Activated T-helper 2 cell treated with anti-CD3 and anti-CD28 coated beads, Interferon-gamma antibody, Interleukin-2, Interleukin-4, amounts not matched to agents 10 μg/mL and 5 μg/mL and 100 μg/mL, durations not matched to agents 14 hours and 24 hours and 36 hours (primary cell): ENCODE data around the gene MC3R. TPM values are rescaled to one million over a fixed set of nuclear protein-coding genes. Genes with fewer than 3 reads are reported as not detected.

Experiments used
- DNase-seq: peaks from one replicate; pipeline ENCODE4 v3.0.0; 2021; ENCODE audit warnings: low spot score
- H3K27ac Mint-ChIP-seq: one replicate; pipeline ENCODE4 v1.8.0; 2021; ENCODE audit warnings: mixed read lengths
- H3K27me3 Mint-ChIP-seq: one replicate; pipeline ENCODE4 v1.8.0; 2021; ENCODE audit warnings: low read depth, mixed read lengths
- H3K36me3 Mint-ChIP-seq: one replicate; pipeline ENCODE4 v1.8.0; 2021; ENCODE audit warnings: low read depth, mixed read lengths
- H3K4me1 Mint-ChIP-seq: one replicate; pipeline ENCODE4 v1.8.0; 2021; ENCODE audit warnings: low read depth, mixed read lengths
- H3K4me3 Mint-ChIP-seq: one replicate; pipeline ENCODE4 v1.8.0; 2021; ENCODE audit warnings: low read depth, mild to moderate bottlenecking, moderate library complexity, mixed read lengths
- H3K9me3 Mint-ChIP-seq: one replicate; pipeline ENCODE4 v1.8.0; 2021; ENCODE audit warnings: mixed read lengths
- intact Hi-C: fragments of 100-400 bp; cut with micrococcal nuclease; formaldehyde crosslinking; loops from one replicate; pipeline ENCODE4 v1.15.1; 2023
- total RNA-seq: library from RNA; stranded (reverse); gene quantifications from 2 replicates; pipeline ENCODE4 v1.2.3, GENCODE V29; 2022

The MC3R gene
- total RNA-seq, 1 donor from 2014 or later: not detected

DNA sequence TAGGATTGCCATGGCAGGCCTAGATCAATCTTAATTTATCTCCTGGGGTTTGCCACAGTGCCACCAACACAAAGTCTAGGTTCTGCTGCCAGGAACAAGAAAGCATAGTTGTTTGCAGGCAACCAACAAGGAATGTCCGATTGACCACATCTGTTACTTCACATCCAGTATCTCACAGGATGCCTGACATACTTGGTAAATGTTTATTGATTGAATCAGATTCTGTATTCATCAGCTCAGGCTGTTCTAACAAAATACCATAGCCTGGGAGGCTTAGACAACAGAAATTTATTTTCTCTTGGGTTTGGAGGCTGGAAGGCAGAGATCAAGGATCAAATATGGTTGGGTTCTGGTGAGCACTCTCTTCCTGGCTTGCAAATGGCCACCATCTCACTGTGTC, 26.3 kb upstream of the MC3R start:
- Mint-ChIP-seq H3K4me1 (no peaks in the 10 kb centered on the region), H3K27ac (no peak overlapping the region), H3K4me3 (no peak overlapping the region), H3K27me3 (no peaks in the 10 kb centered on the region), H3K9me3 (no peaks in the 10 kb centered on the region), H3K36me3 (no peaks in the 10 kb centered on the region)
- DNase-seq: no peak
- intact Hi-C loops: no loop called here

DNA sequence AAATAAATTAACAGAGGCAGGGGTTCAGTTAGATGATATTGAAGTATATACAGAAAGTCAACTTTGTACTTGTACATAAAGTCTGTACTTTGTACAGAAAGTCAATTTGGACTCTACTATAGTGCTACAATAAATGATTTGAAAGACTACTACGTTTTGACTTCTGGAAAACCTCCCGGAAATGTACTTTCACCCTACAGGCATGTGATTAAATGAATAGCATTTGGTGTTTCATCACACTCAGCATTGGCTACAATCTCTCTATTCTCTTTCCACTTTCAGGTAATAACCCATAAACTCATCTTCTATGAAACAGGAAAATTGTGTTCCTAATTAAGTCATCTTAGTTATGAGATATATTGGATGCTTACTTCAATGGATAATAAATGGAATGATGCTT, 25.6 kb upstream of the MC3R start:
- Mint-ChIP-seq H3K4me3 (no peak overlapping the region), H3K9me3 (no peaks in the 10 kb centered on the region), H3K4me1 (no peaks in the 10 kb centered on the region), H3K27ac (no peak overlapping the region), H3K27me3 (no peaks in the 10 kb centered on the region), H3K36me3 (no peaks in the 10 kb centered on the region)
- intact Hi-C loops: no loop called here
- DNase-seq: no peak

DNA sequence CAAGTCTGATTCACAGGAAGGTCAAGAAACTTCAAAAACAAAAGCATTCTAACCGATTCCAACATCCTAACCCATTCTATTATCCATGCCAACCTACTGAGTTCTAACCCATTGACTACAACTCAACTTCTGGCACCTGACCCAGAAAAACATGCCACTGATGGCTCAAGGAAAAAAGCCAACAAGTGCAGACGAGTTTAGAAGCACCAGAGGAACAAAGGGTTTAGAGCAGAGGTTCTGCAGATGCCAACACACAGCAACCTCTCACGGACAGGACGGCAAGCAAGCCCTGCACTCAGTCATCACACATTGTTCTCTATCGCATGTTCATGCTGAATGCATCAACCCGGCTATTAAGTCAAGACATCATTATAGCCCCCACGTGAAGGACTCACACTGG, 25.2 kb upstream of the MC3R start:
- no peak overlapping the region for H3K4me3 Mint-ChIP-seq
- no peak overlapping the region for H3K27ac Mint-ChIP-seq
- intact Hi-C loops: no loop called here
- H3K36me3 Mint-ChIP-seq: no peaks in the 10 kb centered on the region
- no peaks in the 10 kb centered on the region for H3K4me1 Mint-ChIP-seq
- H3K27me3 Mint-ChIP-seq: no peaks in the 10 kb centered on the region
- no peaks in the 10 kb centered on the region for H3K9me3 Mint-ChIP-seq
- no peak for DNase-seq

DNA sequence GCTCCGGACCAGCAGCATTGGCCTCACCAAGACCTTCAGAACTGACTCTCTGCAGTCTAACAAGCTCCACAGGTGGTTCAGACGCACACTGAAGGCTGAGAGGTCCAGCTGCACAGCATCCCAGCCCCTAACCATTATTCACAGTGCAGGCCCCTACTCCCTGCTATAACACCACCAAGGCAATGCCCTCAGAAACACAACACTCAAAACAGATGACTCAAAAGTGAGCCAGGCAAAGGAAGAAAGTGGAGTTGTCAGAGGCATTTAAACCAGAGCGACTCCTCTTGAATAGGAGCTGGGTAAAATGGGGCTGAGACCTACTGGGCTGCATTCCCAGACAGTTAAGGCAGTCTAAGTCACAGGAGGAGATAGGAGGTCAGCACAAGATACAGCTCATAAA, 20.5 kb upstream of the MC3R start:
- Mint-ChIP-seq H3K27me3 (no peaks in the 10 kb centered on the region), H3K4me1 (no peaks in the 10 kb centered on the region), H3K4me3 (no peak overlapping the region), H3K27ac (no peak overlapping the region), H3K9me3 (no peaks in the 10 kb centered on the region), H3K36me3 (no peaks in the 10 kb centered on the region)
- intact Hi-C loops: no loop called here
- DNase-seq: no peak

DNA sequence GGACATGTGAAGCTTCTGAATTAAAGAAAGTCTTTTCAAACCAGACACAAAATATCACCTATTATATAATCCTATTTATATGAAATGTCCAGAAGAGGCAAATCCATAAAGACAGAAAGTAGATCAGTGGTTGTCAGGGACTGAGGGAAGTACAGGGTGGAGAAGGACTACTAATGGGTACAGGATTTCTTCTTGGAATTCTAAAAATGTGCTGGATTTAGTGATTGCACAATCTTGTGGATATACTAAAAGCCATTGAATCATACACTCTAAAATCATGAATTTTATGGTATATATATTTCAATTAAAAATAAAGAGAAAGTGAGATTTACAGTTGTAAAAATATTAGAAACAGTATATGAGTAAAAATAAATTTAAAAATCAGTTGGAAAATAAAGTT, 18.7 kb upstream of the MC3R start:
- no peaks in the 10 kb centered on the region for H3K27me3 Mint-ChIP-seq

DNA sequence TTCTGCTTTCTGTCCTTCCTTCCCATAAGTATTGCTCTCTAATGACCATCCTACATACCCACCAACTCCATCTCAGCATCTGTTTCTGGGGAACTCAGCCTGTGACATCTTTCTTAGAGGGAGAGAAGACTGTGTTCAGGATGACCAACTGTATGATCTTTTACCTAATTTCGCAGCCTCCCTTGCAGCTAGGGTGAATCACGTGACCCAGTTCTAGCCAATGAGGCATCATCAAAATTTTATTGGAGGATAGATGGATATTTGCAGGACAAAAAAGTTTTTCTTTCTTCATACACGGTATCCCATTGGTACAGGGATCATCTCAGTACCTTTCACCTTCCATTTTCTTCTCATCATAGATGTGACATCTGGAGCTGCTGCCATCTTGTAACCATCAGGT, 14.4 kb upstream of the MC3R start:
- no peak for DNase-seq
- Mint-ChIP-seq H3K4me1 (no peaks in the 10 kb centered on the region), H3K4me3 (no peak overlapping the region), H3K27ac (no peak overlapping the region), H3K27me3 (no peaks in the 10 kb centered on the region), H3K9me3 (peaks cover 16% of the 10 kb centered on the region), H3K36me3 (no peaks in the 10 kb centered on the region)
- intact Hi-C loops: no loop called here

More for the DNA sequence above, 18.7 kb upstream of the MC3R start:
- intact Hi-C loops: no loop called here
- no peak for DNase-seq
- Mint-ChIP-seq H3K9me3 (peaks cover 10% of the 10 kb centered on the region), H3K27ac (no peak overlapping the region), H3K4me1 (no peaks in the 10 kb centered on the region), H3K4me3 (no peak overlapping the region), H3K36me3 (no peaks in the 10 kb centered on the region)

DNA sequence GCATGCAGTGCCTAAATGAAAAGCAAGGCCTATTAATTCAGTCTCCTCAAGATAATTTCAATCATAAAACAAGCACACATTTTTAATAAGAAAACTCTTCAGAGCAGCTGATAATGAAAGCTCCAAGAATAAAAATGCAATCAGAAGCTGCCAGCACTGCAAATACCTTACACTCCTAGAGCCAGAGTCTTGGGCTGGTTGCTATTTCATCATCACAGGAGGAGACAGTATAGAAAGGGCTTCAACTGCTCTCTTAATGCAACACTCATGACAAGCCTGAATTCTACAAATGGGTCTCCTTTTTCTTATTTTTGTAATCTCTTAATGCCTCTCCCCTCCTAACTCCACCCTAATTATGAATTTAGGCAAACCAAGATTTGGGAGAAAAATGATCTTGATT, 11.2 kb upstream of the MC3R start:
- no peaks in the 10 kb centered on the region for H3K27me3 Mint-ChIP-seq

DNA sequence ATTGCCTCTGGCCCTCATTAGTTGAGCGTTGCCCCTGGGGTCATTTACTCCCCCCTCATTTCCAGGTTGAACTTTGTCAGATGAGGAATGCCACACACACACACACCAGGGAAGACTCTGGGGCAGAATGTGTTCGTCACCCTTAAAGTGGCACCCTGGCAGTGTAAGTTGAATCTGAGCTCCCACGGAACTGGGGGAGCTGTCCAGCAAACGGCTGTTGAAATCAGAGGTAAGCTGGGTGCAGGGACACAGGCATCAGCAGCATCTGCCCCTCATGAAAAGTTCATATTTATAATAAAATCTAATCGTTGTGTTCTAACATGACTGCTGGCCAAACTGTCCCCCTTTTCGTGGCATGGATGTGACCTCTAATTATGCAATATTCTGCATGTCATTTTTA, 4.3 kb upstream of the MC3R start:
- intact Hi-C loops: no loop called here
- no peak overlapping the region for H3K4me3 Mint-ChIP-seq
- no peaks in the 10 kb centered on the region for H3K36me3 Mint-ChIP-seq
- no peaks in the 10 kb centered on the region for H3K27me3 Mint-ChIP-seq
- no peak overlapping the region for H3K27ac Mint-ChIP-seq
- DNase-seq: no peak
- H3K9me3 Mint-ChIP-seq: no peaks in the 10 kb centered on the region
- H3K4me1 Mint-ChIP-seq: no peaks in the 10 kb centered on the region

More for the DNA sequence above, 11.2 kb upstream of the MC3R start:
- Mint-ChIP-seq H3K27ac (no peak overlapping the region), H3K4me3 (no peak overlapping the region), H3K9me3 (peaks cover 16% of the 10 kb centered on the region), H3K4me1 (no peaks in the 10 kb centered on the region), H3K36me3 (no peaks in the 10 kb centered on the region)
- no peak for DNase-seq
- intact Hi-C loops: no loop called here

DNA sequence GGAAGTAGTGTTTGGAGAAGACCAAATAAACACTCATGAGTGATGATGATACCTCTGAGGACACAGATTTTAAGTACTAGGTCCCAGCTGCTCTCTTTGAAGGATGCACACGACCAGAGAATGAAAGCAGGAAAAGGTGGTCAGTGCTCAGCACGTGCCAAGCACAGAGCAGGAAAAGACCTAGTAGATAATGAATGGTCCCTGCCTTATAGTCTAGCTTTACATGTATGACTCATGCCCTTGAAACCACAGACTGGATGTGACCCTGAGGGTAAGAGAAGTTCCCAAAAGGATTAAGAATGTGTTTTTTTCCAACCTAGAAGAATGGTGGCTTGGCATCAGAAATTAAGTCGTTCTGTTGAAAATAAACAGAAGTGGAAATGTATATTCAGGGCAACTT, 2.8 kb upstream of the MC3R start:
- no peak for DNase-seq

DNA sequence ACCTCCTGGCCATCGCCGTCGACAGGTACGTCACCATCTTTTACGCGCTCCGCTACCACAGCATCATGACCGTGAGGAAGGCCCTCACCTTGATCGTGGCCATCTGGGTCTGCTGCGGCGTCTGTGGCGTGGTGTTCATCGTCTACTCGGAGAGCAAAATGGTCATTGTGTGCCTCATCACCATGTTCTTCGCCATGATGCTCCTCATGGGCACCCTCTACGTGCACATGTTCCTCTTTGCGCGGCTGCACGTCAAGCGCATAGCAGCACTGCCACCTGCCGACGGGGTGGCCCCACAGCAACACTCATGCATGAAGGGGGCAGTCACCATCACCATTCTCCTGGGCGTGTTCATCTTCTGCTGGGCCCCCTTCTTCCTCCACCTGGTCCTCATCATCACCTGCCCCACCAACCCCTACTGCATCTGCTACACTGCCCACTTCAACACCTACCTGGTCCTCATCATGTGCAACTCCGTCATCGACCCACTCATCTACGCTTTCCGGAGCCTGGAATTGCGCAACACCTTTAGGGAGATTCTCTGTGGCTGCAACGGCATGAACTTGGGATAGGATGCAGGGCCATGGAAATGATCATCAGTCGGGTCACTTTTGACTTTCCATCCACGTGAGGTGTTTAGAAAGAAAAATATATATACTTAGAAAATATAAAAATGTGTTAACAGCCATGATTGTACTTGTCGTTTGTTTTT, 868 bp downstream of the MC3R start:
- intact Hi-C loops: no loop called here
- Mint-ChIP-seq H3K27ac (no peak overlapping the region), H3K4me3 (no peak overlapping the region), H3K36me3 (no peaks in the 10 kb centered on the region), H3K4me1 (no peaks in the 10 kb centered on the region), H3K27me3 (peaks cover 2% of the 10 kb centered on the region), H3K9me3 (no peaks in the 10 kb centered on the region)
- no peak for DNase-seq

More for the DNA sequence above, 2.8 kb upstream of the MC3R start:
- H3K4me1 Mint-ChIP-seq: no peaks in the 10 kb centered on the region
- H3K36me3 Mint-ChIP-seq: no peaks in the 10 kb centered on the region
- no peak overlapping the region for H3K4me3 Mint-ChIP-seq
- no peaks in the 10 kb centered on the region for H3K9me3 Mint-ChIP-seq
- H3K27me3 Mint-ChIP-seq: no peaks in the 10 kb centered on the region
- intact Hi-C loops: no loop called here
- H3K27ac Mint-ChIP-seq: no peak overlapping the region

DNA sequence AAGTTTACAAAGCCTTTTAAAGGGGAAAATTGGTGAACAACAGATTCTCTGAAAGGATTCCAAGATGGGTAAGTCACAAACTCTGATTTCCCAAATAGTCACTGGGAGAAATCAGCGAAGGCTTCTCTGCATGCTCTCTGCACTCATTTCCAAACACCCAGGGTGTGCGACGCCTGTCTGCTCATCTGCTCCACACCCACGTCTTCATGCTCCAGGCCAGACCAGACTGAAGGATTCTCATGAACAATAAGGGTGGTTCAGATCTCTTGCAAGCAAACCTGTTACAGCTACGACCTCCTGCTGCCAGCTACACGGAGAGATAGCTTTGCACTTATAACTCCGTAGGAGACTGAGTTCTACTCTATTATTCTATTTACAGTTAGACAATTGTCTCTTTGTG, 1.4 kb downstream of the MC3R start:
- Mint-ChIP-seq H3K4me1 (no peaks in the 10 kb centered on the region), H3K27me3 (peaks cover 2% of the 10 kb centered on the region), H3K36me3 (no peaks in the 10 kb centered on the region), H3K9me3 (no peaks in the 10 kb centered on the region), H3K4me3 (no peak overlapping the region), H3K27ac (no peak overlapping the region)
- intact Hi-C loops: no loop called here
- no peak for DNase-seq

DNA sequence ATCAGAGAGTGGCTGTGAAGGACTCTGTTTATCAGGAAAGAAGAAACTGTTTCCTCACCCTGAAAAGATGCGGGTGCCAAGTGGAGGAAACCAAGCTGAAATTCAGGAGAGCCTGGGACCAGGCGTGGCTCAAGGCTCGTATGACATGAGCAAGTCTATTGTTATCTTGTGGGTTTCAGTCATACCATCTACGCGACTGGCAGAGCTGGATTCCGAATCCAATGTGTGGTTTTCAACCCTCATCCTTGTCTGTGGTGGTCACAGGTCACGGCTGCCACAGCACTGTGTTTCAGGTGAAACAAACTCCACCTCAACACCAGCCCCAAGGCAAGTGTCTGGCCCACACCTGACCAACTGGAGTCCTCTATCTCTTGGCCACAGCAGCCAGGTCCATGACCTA, 9.1 kb downstream of the MC3R start:
- H3K27me3 Mint-ChIP-seq: peaks cover 2% of the 10 kb centered on the region
- intact Hi-C loops: no loop called here
- H3K4me1 Mint-ChIP-seq: no peaks in the 10 kb centered on the region
- no peak overlapping the region for H3K4me3 Mint-ChIP-seq
- no peak overlapping the region for H3K27ac Mint-ChIP-seq
- DNase-seq: no peak
- no peaks in the 10 kb centered on the region for H3K9me3 Mint-ChIP-seq
- no peaks in the 10 kb centered on the region for H3K36me3 Mint-ChIP-seq

DNA sequence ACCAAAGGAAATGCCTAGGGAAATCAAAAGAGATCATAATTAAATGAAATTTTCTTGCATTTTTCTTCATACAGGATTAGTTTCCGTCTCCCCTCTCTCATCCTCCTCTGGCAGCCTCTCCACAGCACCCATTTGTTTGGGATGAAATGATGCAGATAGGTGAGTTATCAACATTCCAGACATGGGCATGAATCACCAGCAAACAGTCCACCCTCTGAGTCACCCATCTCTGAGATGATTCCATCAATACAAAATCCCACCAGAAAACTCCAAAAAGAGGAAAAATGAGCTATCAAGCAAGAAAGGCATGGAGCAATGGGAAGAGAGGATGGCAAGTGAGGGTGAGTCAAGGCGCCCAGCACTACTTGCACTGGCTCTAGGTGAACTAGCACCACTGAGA, 11.4 kb downstream of the MC3R start:
- no peak for DNase-seq
- intact Hi-C loops: no loop called here
- Mint-ChIP-seq H3K27me3 (no peaks in the 10 kb centered on the region), H3K27ac (no peak overlapping the region), H3K9me3 (no peaks in the 10 kb centered on the region), H3K36me3 (no peaks in the 10 kb centered on the region), H3K4me3 (no peak overlapping the region), H3K4me1 (no peaks in the 10 kb centered on the region)

DNA sequence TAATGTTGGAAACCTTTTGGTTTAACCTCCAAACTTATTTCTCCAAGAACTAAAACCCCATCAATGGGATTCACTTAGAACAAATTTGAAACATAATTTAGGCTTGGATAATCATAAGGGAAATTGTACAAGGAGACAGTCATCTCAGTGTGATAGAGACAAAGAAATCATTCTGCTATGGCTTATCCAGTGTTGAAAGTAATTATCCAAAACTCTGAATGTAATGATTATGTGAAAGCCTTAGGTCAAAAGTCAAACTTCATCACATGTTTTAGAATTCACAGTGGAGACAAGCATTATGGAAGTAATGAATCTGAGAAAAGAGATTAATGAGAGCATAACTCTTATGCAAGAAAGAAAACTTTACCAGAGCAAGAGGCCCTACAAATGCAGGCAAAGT, 20.0 kb downstream of the MC3R start:
- H3K36me3 Mint-ChIP-seq: no peaks in the 10 kb centered on the region
- H3K27me3 Mint-ChIP-seq: no peaks in the 10 kb centered on the region
- H3K27ac Mint-ChIP-seq: no peak overlapping the region
- H3K9me3 Mint-ChIP-seq: no peaks in the 10 kb centered on the region
- intact Hi-C loops: no loop called here
- no peak for DNase-seq
- H3K4me1 Mint-ChIP-seq: no peaks in the 10 kb centered on the region
- no peak overlapping the region for H3K4me3 Mint-ChIP-seq
